Esophagus squamous epithelium (tissue), 4 donors: ENCODE data around the gene FNDC3B.

Source experiments
- CTCF ChIP-seq, 6 experiments: fragments of 450-650 bp in 4 of 6; fragments of 200-600 bp in 2 of 6; sonication (generic) in 2 of 6; IDR thresholded peaks; one replicate each; pipeline ENCODE4 v1.5.1; 2016 to 2019; ENCODE audit warnings: antibody characterized with exemption in 6 of 6, mild to moderate bottlenecking in 4 of 6, moderate library complexity in 4 of 6
- POLR2A ChIP-seq, 4 donors: fragments of 450-650 bp; IDR thresholded peaks; one replicate each; pipeline ENCODE4 v1.6.1; 2017; ENCODE audit warnings: antibody characterized with exemption in 4 of 4, mild to moderate bottlenecking in 4 of 4, moderate library complexity in 3 of 4

- TF ChIP-seq CTCF (IDR thresholded peaks at IDR 0.05) = no peak
- TF ChIP-seq POLR2A (IDR thresholded peaks at IDR 0.05) = no peak
These were observed 95.8 kb downstream of the FNDC3B start for GRCh38 chr3:172135185-172135584.
